ENCODE measurements around the gene PDIA6.

The PDIA6 gene, protein sequence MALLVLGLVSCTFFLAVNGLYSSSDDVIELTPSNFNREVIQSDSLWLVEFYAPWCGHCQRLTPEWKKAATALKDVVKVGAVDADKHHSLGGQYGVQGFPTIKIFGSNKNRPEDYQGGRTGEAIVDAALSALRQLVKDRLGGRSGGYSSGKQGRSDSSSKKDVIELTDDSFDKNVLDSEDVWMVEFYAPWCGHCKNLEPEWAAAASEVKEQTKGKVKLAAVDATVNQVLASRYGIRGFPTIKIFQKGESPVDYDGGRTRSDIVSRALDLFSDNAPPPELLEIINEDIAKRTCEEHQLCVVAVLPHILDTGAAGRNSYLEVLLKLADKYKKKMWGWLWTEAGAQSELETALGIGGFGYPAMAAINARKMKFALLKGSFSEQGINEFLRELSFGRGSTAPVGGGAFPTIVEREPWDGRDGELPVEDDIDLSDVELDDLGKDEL

GRCh38 chr2:10812362-10813162 lies at the start of gene PDIA6:
Gene PDIA6 (minus strand): TSS chr2:10812785. CDS start chr2:10812696, 89 bp downstream.
- peak; percentile 98 for DNase-seq
- in situ Hi-C loops (cut with HindIII; ENCODE audit: low pct_ligation_motif_present, low pct_unique_long_range_greater_than_20kb, low sequenced_read_pairs) = no loop called here

DNA sequence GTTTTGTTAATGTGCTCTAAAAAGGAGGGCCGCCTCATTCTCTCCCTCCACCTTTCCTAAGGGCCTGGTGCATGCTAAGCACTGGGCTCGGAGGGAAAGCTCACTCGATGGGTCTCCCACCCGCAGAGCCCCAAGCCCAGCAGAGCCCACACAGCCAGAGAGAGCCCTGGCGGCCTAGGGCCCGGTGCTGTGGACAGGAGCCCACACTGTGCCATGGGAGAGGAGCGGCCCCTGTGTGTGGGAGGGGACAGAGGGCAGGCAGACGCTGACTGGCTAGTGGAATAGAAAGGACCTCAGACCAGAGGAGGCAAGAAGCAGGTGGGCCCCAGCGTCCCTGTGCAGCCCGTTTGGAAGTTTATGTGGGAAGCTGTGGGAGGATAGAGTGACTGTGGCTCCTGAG lies 49.7 kb upstream of the PDIA6 start:
- DNase-seq = no peak
- in situ Hi-C loops (cut with HindIII; ENCODE audit: low pct_ligation_motif_present, low pct_unique_long_range_greater_than_20kb, low sequenced_read_pairs) = no loop called here

DNA sequence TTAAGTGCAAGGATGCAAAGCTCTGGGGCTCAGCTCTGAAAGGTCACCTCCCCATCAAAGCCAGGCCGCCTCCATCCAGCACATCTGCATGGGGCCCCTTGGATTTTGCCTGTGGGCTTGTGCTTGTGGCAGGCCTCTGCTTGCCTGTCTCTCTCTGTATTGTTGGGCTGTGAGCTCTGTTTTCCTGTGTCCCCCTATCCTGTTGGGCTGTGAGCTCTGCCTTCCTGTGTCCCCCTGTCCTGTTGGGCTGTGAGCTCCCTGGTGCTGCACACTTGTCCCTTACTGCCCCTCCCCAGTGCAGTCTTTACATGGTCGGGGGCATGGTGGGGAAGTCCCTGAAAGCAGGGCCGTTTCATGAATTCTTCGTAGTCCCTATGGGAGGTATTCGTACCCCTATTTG lies 49.2 kb upstream of the PDIA6 start:
- in situ Hi-C loops (cut with HindIII; ENCODE audit: low pct_ligation_motif_present, low pct_unique_long_range_greater_than_20kb, low sequenced_read_pairs) = no loop called here
- DNase-seq = no peak

- in situ Hi-C loops (cut with HindIII; ENCODE audit: low pct_ligation_motif_present, low pct_unique_long_range_greater_than_20kb, low sequenced_read_pairs) = no loop called here
- no peak for DNase-seq
Observed at GRCh38 chr2:10860814-10861325, 48.3 kb upstream of the PDIA6 start.

DNA sequence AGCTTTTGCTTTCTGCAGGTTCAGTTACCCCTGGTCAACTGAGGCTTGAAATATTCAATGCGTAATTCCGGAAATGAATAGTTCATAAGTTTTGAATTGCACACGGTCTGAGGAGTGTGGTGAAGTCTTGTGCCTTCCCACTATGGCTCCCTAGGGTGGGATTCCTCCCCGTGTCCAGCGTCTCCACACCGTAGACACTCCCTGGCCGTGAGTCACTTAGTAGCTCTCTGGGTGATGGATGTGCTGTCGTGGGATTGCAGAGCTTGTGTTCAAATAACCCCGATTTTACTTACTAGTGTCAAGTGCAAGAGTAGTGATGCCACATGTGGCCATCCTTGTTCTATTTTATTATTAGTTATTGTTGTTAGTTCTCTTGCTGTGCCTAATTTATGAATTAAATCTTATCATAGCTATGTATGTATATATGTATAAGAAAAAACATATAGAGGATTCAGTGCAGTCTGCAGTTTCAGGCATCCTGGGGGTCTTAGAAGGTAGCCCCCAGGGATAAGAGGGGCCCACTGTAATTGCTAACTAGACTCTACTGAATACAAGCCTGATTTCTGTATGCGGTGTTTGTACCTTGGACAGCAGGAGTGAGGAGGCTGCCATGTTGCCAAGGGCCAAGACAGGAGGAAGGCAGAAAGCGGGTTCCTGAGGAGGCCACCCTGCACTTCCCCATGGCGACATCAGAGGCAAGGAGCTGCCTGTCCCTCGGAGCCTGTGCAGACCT lies 47.7 kb upstream of the PDIA6 start:
- in situ Hi-C loops (cut with HindIII; ENCODE audit: low pct_ligation_motif_present, low pct_unique_long_range_greater_than_20kb, low sequenced_read_pairs) = no loop called here
- no peak for DNase-seq

DNA sequence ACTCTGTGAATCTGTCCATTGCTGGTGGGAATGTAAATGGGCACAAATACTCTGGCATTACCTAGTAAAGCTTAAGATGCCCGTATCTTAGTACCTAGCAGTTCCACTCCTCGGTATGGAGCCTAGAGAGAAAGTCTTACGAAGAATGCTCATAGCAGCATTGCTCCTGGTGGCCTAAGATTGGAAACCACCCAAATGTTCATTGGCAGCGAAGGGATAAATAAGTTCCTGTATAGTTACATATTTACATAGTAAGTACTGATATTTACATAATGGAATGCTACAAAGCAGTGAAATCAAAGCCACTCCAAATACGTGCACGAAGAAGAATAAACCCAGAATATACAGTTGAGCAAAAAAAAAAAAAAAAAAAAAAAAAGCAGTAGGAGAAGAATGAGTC lies 46.7 kb upstream of the PDIA6 start:
- in situ Hi-C loops (cut with HindIII; ENCODE audit: low pct_ligation_motif_present, low pct_unique_long_range_greater_than_20kb, low sequenced_read_pairs) = no loop called here
- no peak for DNase-seq

- no peak for DNase-seq
- in situ Hi-C loops (cut with HindIII; ENCODE audit: low pct_ligation_motif_present, low pct_unique_long_range_greater_than_20kb, low sequenced_read_pairs) = loop anchor here (25.0 kb wide), 1 partner anchor 264 kb away; no protein-coding TSS in a partner anchor
Observed at GRCh38 chr2:10848541-10848940, 36.0 kb upstream of the PDIA6 start.

DNA sequence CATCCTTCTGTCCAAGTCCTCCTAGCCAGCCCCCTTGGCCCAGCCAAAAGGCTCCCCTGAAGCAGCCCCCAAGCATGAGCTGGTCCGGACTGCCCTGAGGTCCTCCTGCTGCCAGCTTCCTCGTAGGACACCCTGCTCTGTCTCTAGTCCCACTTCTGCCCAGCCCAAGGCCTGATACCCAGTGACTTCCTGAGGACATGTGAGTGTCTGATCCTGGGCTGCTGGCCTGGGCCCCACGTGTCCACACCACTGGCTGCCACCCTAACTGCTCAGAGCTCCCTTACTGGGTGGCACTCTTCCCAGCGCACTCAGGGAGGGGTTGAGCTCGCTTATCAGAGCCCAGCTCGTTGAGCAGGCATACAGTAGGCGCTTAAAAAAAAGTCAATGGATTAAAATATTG lies 34.4 kb upstream of the PDIA6 start:
- in situ Hi-C loops (cut with HindIII; ENCODE audit: low pct_ligation_motif_present, low pct_unique_long_range_greater_than_20kb, low sequenced_read_pairs) = loop anchor here (25.0 kb wide), 1 partner anchor 265 kb away; no protein-coding TSS in a partner anchor
- no peak for DNase-seq

- no peak for DNase-seq
- in situ Hi-C loops (cut with HindIII; ENCODE audit: low pct_ligation_motif_present, low pct_unique_long_range_greater_than_20kb, low sequenced_read_pairs) = loop anchor here (25.0 kb wide), 1 partner anchor 266 kb away; no protein-coding TSS in a partner anchor
Observed at GRCh38 chr2:10846110-10846861, 33.7 kb upstream of the PDIA6 start.

GRCh38 chr2:10845640-10846039 lies 33.1 kb upstream of the PDIA6 start:
- in situ Hi-C loops (cut with HindIII; ENCODE audit: low pct_ligation_motif_present, low pct_unique_long_range_greater_than_20kb, low sequenced_read_pairs) = loop anchor here (25.0 kb wide), 1 partner anchor 267 kb away; no protein-coding TSS in a partner anchor
- no peak for DNase-seq

DNA sequence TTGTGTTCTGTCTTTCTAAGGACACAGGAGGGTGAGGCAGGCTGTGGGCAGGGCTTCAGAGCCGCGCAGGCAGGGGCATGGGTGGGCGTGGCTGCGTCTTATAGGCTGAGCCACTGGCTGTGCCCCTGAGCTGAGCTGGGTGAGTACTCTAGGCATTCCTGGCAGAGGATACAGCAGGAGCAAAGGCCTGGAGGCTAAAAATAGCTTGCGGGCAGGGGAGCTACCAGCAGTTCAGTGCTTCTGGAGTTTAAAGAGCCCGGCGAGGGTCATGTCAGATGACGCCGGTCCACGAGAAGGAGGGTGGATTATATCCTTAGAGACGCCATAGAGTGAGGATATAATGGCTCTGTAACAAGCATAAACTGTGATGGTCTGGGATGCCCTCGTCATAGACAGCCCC lies 31.5 kb upstream of the PDIA6 start:
- in situ Hi-C loops (cut with HindIII; ENCODE audit: low pct_ligation_motif_present, low pct_unique_long_range_greater_than_20kb, low sequenced_read_pairs) = loop anchor here (25.0 kb wide), 1 partner anchor 268 kb away; no protein-coding TSS in a partner anchor
- DNase-seq = peak; percentile 94

DNA sequence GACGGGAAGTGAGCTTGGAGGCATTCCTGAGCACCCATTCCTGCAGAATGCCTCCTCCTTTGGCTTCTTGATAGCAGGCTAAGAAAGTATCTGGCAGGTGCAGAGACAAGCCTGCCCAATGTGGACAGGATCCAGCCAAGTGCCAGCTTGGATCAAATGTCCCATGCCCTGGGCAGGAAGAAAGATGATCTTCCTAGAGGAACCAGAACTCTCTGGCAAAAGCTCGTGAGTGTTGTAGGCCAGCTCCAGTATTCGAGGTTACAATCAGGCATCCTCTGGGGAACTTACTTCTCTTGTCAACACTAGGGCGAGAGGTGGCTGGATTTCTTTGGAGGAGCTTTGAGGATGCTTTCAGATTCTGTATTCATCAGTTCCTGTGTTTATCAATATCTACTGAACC lies 29.9 kb upstream of the PDIA6 start:
- DNase-seq = no peak
- in situ Hi-C loops (cut with HindIII; ENCODE audit: low pct_ligation_motif_present, low pct_unique_long_range_greater_than_20kb, low sequenced_read_pairs) = loop anchor here (25.0 kb wide), 1 partner anchor 270 kb away; no protein-coding TSS in a partner anchor

GRCh38 chr2:10841547-10842219 lies 29.1 kb upstream of the PDIA6 start:
- DNase-seq = no peak
- in situ Hi-C loops (cut with HindIII; ENCODE audit: low pct_ligation_motif_present, low pct_unique_long_range_greater_than_20kb, low sequenced_read_pairs) = loop anchor here (25.0 kb wide), 1 partner anchor 271 kb away; no protein-coding TSS in a partner anchor

GRCh38 chr2:10839813-10840212 lies 27.2 kb upstream of the PDIA6 start:
- in situ Hi-C loops (cut with HindIII; ENCODE audit: low pct_ligation_motif_present, low pct_unique_long_range_greater_than_20kb, low sequenced_read_pairs) = loop anchor here (25.0 kb wide), 1 partner anchor 272 kb away; no protein-coding TSS in a partner anchor
- DNase-seq = peak; percentile 19

- DNase-seq = no peak
- in situ Hi-C loops (cut with HindIII; ENCODE audit: low pct_ligation_motif_present, low pct_unique_long_range_greater_than_20kb, low sequenced_read_pairs) = loop anchor here (25.0 kb wide), 1 partner anchor 274 kb away; no protein-coding TSS in a partner anchor
Observed at GRCh38 chr2:10838734-10839133, 26.1 kb upstream of the PDIA6 start.

DNA sequence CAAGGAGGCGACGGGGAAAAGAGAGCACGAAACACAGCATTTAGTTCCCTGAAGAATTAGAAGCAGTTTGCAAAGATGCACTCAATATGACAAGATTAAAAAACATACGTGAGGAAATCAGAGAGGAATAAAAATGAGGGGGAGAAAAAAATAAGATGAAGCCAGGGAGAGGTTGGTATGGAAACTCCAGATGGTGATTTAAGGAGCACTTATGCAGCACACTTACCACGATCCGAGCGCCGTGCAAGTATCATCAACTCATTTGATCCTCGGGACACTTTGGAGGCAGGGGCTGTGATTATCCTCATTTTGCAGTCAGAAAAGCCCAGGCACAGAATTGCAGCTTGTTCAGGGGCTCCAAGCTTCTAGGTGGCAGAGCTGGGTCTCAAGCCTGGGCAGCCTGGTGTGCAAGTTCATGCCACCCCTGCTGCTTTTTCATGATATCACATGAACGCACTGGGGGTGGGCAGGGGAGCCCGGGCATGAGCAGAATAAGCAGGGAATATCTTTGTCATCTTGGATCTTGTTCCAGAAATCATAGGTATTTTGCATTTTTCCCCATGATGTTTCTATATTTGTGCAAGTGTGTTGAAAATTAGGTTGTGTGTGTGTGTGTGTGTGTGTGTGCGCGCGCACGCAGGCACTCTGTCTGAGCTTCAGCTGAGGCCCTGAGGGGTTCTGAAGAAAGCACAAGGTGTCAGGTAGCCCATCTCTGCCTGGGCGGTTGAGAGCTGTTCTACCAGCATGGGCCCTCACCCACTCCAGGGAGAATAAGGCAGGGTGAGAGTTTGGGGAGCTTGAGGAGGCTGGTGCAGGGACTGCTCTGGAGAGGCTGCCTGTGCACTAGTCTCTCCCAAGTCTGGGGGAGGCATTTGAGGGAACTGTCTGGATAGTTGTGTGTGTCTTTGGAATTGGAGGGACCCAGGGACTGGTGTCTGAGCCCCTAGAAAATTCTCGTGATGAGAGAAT lies 25.0 kb upstream of the PDIA6 start:
- in situ Hi-C loops (cut with HindIII; ENCODE audit: low pct_ligation_motif_present, low pct_unique_long_range_greater_than_20kb, low sequenced_read_pairs) = loop anchor here (25.0 kb wide), 1 partner anchor 275 kb away; no protein-coding TSS in a partner anchor
- DNase-seq = no peak
